ENCODE data around the gene ATG12. TPM values are rescaled to one million over a fixed set of nuclear protein-coding genes. Genes with fewer than 3 reads are reported as not detected.
"Not testable (repeated sequence)": the region's sequence is repeated elsewhere in the genome, so short reads cannot be mapped to it uniquely, and the experiment has no call there.

Gene ATG12
- total and polyA plus RNA-seq, 8 donors = 13.0 to 28.4 (median 15.4) TPM

DNA sequence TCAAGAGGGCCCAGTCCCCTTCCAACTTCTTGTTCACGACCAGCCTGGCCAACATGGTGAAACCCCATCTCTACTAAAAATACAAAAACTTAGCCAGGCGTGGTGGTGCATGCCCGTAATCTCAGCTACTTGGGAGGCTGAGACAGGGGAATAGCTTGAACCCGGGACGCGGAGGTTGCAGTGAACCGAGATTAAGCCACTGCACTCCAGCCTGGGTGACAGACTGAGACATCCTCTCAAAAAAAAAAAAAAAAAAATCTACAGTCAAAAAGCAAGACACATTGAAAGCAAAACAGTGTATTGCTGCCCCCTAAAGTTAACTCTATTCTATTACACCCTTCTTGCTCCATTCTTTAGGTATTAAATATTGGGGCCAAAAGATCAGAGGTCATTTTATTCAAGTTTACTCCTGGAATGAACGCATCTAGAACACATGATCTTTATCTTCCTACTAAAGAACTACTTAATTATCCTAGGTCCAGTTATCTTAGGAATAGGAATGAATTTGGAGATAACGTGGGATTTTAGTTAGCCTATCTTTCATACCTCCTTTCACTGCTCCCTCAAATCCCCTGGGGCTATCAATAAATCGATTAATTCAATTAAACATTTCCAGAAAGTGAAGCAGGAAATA lies 2.4 kb downstream of the ATG12 start:
- WGBS, 2 donors = 27% methylated on average over 10 of the region's 10 CpGs
- intact Hi-C loops (cut with DNase I) = no loop called here
- TF ChIP-seq, protein P1, sequence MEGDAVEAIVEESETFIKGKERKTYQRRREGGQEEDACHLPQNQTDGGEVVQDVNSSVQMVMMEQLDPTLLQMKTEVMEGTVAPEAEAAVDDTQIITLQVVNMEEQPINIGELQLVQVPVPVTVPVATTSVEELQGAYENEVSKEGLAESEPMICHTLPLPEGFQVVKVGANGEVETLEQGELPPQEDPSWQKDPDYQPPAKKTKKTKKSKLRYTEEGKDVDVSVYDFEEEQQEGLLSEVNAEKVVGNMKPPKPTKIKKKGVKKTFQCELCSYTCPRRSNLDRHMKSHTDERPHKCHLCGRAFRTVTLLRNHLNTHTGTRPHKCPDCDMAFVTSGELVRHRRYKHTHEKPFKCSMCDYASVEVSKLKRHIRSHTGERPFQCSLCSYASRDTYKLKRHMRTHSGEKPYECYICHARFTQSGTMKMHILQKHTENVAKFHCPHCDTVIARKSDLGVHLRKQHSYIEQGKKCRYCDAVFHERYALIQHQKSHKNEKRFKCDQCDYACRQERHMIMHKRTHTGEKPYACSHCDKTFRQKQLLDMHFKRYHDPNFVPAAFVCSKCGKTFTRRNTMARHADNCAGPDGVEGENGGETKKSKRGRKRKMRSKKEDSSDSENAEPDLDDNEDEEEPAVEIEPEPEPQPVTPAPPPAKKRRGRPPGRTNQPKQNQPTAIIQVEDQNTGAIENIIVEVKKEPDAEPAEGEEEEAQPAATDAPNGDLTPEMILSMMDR (IDR thresholded peaks at IDR 0.05) = peak; percentile 14 to 48 (median 39)
- Histone ChIP-seq H3K27me3 (no peaks in the 10 kb centered on the region), H3K36me3 (peaks cover 0 to 19% (median 0%) of the 10 kb centered on the region in 3 donors), H3K27ac (no peak overlapping the region), H3K9me3 (no peaks in the 10 kb centered on the region), H3K4me3 (peak overlapping the region in 1 of 4 donors; percentile 94), H3K4me1 (peaks cover 9 to 36% (median 26%) of the 10 kb centered on the region in 3 donors)
- ATAC-seq (peak in 2 of 4 donors; percentile 10 to 18), FAIRE-seq (no peak), DNase-seq (no peak)

DNA sequence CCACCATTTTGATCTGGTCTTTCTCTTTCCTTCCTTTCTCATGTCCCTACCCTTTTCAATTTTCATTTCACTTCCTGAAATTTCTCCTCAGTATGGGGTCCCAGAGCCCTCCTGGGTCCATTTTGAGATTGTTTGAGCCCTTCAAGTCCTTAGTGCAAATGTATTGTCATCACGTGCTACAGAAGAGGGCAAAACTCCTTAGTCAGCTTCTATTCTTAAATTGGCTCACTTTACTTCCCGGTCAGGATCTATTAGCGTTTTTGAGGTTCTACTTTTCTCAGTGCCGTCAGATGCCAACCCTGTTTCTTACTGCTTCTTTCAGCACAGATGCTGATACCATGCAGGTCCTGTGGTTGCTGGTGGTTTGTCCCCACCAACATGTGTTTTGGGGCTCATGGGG lies 5.9 kb downstream of the ATG12 start:
- intact Hi-C loops (cut with DNase I) = no loop called here
- H3K27ac ChIP-seq = no peak overlapping the region
- H3K36me3 ChIP-seq = peaks cover 0 to 23% (median 0%) of the 10 kb centered on the region in 3 donors
- FAIRE-seq (no peak), DNase-seq (no peak), ATAC-seq (no peak)
- no peaks in the 10 kb centered on the region for H3K27me3 ChIP-seq
- H3K9me3 ChIP-seq = no peaks in the 10 kb centered on the region
- 92 to 96% methylated on average over 4 of the region's 4 CpGs for WGBS, 2 donors
- TF ChIP-seq, protein P1 (IDR thresholded peaks at IDR 0.05) = no peak
- H3K4me3 ChIP-seq = no peak overlapping the region
- peaks cover 0 to 25% (median 23%) of the 10 kb centered on the region in 3 donors for H3K4me1 ChIP-seq

DNA sequence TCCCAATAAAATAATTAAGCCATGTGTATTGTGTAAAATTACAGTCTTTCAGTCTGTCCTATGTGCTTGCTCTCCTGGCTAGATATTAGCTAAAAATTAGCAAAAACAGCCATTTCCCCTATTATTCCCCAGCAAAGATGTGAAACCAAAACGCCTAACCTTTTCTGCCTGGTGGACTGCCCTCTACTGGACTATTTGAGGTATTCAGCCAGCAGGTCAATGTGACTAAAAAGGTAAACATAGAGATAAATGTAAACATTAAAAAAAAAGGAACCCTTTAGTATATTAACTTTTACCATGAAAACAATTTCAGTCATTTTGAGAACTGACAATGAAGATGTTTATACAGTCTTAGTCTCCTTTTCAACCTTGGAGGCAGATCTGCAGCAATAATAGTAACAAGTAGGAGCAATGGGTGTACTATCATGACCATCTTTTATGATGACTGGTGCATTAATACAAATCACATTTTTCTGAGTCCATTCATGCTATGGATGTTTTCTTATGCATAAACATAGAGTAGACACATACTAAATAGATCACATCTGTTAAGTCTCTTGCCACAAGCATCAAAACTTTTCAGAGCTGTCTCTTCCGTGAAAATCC lies 10.1 kb downstream of the ATG12 start:
- ATAC-seq (peak; percentile 70 to 92 (median 86)), FAIRE-seq (peak; percentile 80), DNase-seq (peak in 1 of 6 donors; percentile 27)
- TF ChIP-seq, protein P1 (IDR thresholded peaks at IDR 0.05) = peak; percentile 49 to 74 (median 65)
- no peak overlapping the region for H3K4me3 ChIP-seq
- intact Hi-C loops (cut with DNase I) = no loop called here
- H3K27me3 ChIP-seq = no peaks in the 10 kb centered on the region
- H3K4me1 ChIP-seq = no peaks in the 10 kb centered on the region
- WGBS, 2 donors = 46 to 53% methylated on average over 2 of the region's 2 CpGs
- H3K36me3 ChIP-seq = peaks cover 0 to 17% (median 0%) of the 10 kb centered on the region in 3 donors
- H3K9me3 ChIP-seq = no peaks in the 10 kb centered on the region
- no peak overlapping the region for H3K27ac ChIP-seq

DNA sequence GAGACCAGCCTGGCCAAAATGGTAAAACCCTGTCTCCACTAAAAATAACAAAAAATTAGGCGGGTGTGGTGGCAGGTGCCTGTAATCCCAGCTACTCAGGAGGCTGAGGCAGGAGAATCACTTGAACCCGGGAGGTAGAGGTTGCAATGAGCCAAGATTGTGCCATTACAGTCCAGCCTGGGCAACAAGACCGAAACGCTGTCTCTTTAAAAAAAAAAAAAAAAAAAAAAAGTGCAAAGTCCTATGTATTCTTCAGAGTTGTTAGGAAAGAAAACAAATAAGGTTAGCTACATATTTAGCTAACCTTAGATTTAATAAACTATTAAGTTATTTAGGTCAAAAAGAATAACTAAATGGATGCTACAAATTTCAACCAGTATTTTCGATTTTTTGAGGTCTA lies 11.5 kb downstream of the ATG12 start:
- DNase-seq = no peak
- WGBS, 2 donors = 90 to 94% methylated on average over 5 of the region's 5 CpGs
- H3K4me3 ChIP-seq = no peak overlapping the region
- TF ChIP-seq, protein P1 (IDR thresholded peaks at IDR 0.05) = no peak
- H3K9me3 ChIP-seq = no peaks in the 10 kb centered on the region
- H3K27ac ChIP-seq = no peak overlapping the region
- intact Hi-C loops (cut with DNase I) = loop anchor here in 1 of 3 donors (10.0 kb wide), 1 partner anchor 185 kb away; no protein-coding TSS in a partner anchor
- H3K4me1 ChIP-seq = no peaks in the 10 kb centered on the region
- ATAC-seq = no peak
- peaks cover 0 to 13% (median 0%) of the 10 kb centered on the region in 3 donors for H3K36me3 ChIP-seq
- H3K27me3 ChIP-seq = no peaks in the 10 kb centered on the region
- FAIRE-seq = no peak

DNA sequence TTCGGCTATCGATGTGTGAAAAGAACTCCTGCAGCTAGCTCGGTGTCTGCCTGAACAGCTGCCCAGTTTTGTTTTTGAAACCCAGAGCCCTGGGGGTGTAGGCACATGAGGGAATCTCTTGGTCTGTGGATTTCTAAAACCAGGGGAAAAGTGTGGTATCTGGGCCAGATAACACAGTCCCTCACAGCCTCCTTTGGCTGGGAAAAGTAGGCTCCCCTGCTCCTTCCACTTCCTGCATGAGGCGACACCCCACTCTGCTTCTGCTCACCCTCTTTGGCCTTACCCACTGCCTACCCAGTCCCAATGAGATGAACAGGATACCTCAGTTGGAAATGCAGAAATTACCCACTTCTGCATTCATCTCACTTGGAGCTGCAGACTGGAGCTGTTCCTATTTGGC lies 15.4 kb downstream of the ATG12 start:
- ATAC-seq (no peak), DNase-seq (no peak), FAIRE-seq (no peak)
- H3K4me3 ChIP-seq = no peak overlapping the region
- no peaks in the 10 kb centered on the region for H3K4me1 ChIP-seq
- intact Hi-C loops (cut with DNase I) = loop anchor here in 1 of 3 donors (10.0 kb wide), 1 partner anchor 181 kb away; no protein-coding TSS in a partner anchor
- WGBS, 2 donors = 96 to 100% methylated on average over 4 of the region's 4 CpGs
- TF ChIP-seq, protein P1 (IDR thresholded peaks at IDR 0.05) = no peak
- H3K9me3 ChIP-seq = no peaks in the 10 kb centered on the region
- no peaks in the 10 kb centered on the region for H3K27me3 ChIP-seq
- no peaks in the 10 kb centered on the region for H3K36me3 ChIP-seq
- H3K27ac ChIP-seq = no peak overlapping the region

DNA sequence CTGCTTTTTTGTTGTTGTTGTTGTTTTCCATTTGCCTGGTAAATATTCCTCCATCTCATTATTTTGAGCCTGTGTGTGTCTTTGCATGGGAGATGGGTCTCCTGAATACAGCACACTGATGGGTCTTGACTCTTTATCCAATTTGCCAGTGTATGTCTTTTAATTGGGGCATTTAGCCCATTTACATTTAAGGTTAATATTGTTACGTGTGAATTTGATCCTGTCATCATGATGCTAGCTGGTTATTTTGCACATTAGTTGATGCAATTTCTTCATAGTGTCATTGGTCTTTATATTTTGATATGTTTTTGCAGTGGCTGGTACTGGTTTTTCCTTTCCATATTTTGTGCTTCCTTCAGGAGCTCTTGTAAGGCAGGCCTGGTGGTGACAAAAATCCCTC lies 16.4 kb downstream of the ATG12 start:
- not testable (repeated sequence) for H3K27me3 ChIP-seq, DNase-seq, H3K36me3 ChIP-seq, H3K4me1 ChIP-seq, H3K4me3 ChIP-seq, ATAC-seq, FAIRE-seq, H3K9me3 ChIP-seq, H3K27ac ChIP-seq
- intact Hi-C loops (cut with DNase I) = loop anchor here in 1 of 3 donors (10.0 kb wide), 1 partner anchor 180 kb away; no protein-coding TSS in a partner anchor
- 86 to 94% methylated on average over 1 of the region's 1 CpG for WGBS, 2 donors
